Fibroblast of pulmonary artery (primary cell): ENCODE results near the gene INPP4B.
"Not testable (repeated sequence)": the region's sequence is repeated elsewhere in the genome, so short reads cannot be mapped to it uniquely, and the experiment has no call there.

ENCODE experiments used
- DNase-seq: peaks from one replicate; pipeline ENCODE4 v3.0.0-alpha.2; 2010; ENCODE audit warnings: low read depth
- H3K4me3 ChIP-seq: replicated peaks from 2 replicates; pipeline ENCODE4 v1.5.1; 2011; ENCODE audit warnings: low read depth, mild to moderate bottlenecking, control low read depth, low read length, moderate library complexity
- CTCF ChIP-seq: IDR thresholded peaks from 2 replicates; pipeline ENCODE4 v1.5.1; 2011; ENCODE audit warnings: mild to moderate bottlenecking, control low read depth, low read length, inconsistent platforms; ENCODE audit errors: missing control alignments

INPP4B gene

GRCh38 chr4:142404191-142404611 lies 441.9 kb downstream of the INPP4B start:
- DNase-seq = peak; percentile 56
- H3K4me3 ChIP-seq = peak overlapping the region; percentile 66
- TF ChIP-seq CTCF = no peak

- no peak for TF ChIP-seq CTCF
- H3K4me3 ChIP-seq = no peak overlapping the region
Observed at GRCh38 chr4:142402900-142403299, 443.2 kb downstream of the INPP4B start.

GRCh38 chr4:142402156-142402555 lies 443.9 kb downstream of the INPP4B start:
- no peak for TF ChIP-seq CTCF
- no peak for DNase-seq
- no peak overlapping the region for H3K4me3 ChIP-seq

More at GRCh38 chr4:142402900-142403299, 443.2 kb downstream of the INPP4B start:
- peak; percentile 63 for DNase-seq

GRCh38 chr4:142397364-142397991 lies 448.6 kb downstream of the INPP4B start:
- DNase-seq, H3K4me3 ChIP-seq: not testable (repeated sequence)

GRCh38 chr4:142396279-142396678 lies 449.8 kb downstream of the INPP4B start:
- no peak for TF ChIP-seq CTCF
- H3K4me3 ChIP-seq = no peak overlapping the region
- DNase-seq = peak; percentile 23

- DNase-seq = no peak
- H3K4me3 ChIP-seq = no peak overlapping the region
- no peak for TF ChIP-seq CTCF
Observed at GRCh38 chr4:142393127-142393526, 453.0 kb downstream of the INPP4B start.

GRCh38 chr4:142386856-142387255 lies 459.2 kb downstream of the INPP4B start:
- no peak overlapping the region for H3K4me3 ChIP-seq
- TF ChIP-seq CTCF = no peak
- DNase-seq = no peak
